ENCODE results near the gene ATP8B4.
A peak's percentile ranks its signal among the peaks of the same experiment; 100 is the strongest.

Gene ATP8B4

DNA sequence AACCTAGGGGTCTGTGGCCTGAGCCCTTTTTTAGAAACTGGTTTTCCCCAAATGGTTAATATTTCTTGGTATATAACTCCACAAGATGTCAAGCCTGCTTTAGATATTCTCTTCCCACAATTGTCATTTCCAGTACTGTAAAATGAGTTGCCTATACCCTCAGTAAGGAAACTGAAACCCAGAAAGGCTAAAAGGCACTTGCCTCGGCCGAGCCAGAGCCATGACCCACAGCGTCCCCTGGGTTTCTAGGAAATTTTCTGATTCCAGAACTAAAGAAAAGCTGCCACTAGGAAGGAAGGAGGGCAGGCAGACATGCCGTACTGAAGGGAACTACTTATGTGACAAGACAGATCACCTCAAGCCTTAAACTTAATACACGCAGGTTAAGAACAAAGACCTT is 59.1 kb downstream of the ATP8B4 start:
- TF ChIP-seq, protein P1, sequence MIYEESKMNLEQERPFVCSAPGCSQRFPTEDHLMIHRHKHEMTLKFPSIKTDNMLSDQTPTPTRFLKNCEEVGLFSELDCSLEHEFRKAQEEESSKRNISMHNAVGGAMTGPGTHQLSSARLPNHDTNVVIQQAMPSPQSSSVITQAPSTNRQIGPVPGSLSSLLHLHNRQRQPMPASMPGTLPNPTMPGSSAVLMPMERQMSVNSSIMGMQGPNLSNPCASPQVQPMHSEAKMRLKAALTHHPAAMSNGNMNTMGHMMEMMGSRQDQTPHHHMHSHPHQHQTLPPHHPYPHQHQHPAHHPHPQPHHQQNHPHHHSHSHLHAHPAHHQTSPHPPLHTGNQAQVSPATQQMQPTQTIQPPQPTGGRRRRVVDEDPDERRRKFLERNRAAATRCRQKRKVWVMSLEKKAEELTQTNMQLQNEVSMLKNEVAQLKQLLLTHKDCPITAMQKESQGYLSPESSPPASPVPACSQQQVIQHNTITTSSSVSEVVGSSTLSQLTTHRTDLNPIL (CRISPR knock-in tag; IDR thresholded peaks at IDR 0.05; ENCODE audit: low read depth) = no peak
- TF ChIP-seq, protein P2, sequence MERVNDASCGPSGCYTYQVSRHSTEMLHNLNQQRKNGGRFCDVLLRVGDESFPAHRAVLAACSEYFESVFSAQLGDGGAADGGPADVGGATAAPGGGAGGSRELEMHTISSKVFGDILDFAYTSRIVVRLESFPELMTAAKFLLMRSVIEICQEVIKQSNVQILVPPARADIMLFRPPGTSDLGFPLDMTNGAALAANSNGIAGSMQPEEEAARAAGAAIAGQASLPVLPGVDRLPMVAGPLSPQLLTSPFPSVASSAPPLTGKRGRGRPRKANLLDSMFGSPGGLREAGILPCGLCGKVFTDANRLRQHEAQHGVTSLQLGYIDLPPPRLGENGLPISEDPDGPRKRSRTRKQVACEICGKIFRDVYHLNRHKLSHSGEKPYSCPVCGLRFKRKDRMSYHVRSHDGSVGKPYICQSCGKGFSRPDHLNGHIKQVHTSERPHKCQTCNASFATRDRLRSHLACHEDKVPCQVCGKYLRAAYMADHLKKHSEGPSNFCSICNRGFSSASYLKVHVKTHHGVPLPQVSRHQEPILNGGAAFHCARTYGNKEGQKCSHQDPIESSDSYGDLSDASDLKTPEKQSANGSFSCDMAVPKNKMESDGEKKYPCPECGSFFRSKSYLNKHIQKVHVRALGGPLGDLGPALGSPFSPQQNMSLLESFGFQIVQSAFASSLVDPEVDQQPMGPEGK (CRISPR knock-in tag; IDR thresholded peaks at IDR 0.05; ENCODE audit: borderline replicate concordance) = no peak
- TF ChIP-seq TCF4 (CRISPR knock-in tag; IDR thresholded peaks at IDR 0.05; ENCODE audit: borderline replicate concordance) (no peak), TOX (CRISPR knock-in tag; IDR thresholded peaks at IDR 0.05; ENCODE audit: borderline replicate concordance) (no peak), ZC3H10 (CRISPR knock-in tag; IDR thresholded peaks at IDR 0.05) (no peak), ZFP30 (CRISPR knock-in tag; IDR thresholded peaks at IDR 0.05) (no peak)
- TF ChIP-seq, protein P3, sequence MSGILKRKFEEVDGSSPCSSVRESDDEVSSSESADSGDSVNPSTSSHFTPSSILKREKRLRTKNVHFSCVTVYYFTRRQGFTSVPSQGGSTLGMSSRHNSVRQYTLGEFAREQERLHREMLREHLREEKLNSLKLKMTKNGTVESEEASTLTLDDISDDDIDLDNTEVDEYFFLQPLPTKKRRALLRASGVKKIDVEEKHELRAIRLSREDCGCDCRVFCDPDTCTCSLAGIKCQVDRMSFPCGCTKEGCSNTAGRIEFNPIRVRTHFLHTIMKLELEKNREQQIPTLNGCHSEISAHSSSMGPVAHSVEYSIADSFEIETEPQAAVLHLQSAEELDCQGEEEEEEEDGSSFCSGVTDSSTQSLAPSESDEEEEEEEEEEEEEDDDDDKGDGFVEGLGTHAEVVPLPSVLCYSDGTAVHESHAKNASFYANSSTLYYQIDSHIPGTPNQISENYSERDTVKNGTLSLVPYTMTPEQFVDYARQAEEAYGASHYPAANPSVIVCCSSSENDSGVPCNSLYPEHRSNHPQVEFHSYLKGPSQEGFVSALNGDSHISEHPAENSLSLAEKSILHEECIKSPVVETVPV (CRISPR knock-in tag; IDR thresholded peaks at IDR 0.05) = no peak
- no peak for ATAC-seq

DNA sequence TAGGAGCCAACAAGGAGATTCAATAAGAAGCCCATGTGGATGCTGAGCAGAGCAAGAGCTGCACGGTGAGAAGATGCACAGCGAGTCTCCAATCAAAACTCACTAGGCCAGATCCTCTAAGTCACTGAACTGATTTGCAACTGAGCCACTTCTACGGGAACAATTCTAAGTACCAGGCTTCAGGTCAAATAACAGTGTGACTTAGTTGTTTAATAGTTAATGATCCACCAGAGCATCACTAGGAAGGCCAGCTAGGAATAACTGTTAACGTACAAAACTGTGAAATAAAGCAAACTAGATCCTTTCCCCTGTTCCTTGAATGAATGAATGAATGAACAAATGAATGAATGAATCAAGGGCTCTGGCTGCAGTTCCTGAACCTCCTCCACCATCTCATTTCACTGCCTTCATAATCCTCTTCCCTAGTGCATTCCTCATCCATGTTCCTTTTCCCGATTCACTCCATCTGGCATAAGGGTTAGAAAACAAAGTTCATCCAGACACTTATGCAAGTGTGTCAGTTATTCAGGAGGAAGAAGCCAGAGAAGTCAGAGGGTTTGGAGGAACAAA is 59.7 kb downstream of the ATP8B4 start:
- ATAC-seq = no peak
- TF ChIP-seq ARNTL (CRISPR knock-in tag; IDR thresholded peaks at IDR 0.05; ENCODE audit: borderline replicate concordance, low read depth) (no peak), ZC3H10 (CRISPR knock-in tag; IDR thresholded peaks at IDR 0.05) (no peak), GLIS3 (CRISPR knock-in tag; IDR thresholded peaks at IDR 0.05) (no peak), ESRRG (CRISPR knock-in tag; IDR thresholded peaks at IDR 0.05) (no peak), OSR1 (CRISPR knock-in tag; IDR thresholded peaks at IDR 0.05) (no peak), ISL1 (CRISPR knock-in tag; IDR thresholded peaks at IDR 0.05) (no peak), RARB (CRISPR knock-in tag; IDR thresholded peaks at IDR 0.05) (no peak), ZFP3 (CRISPR knock-in tag; IDR thresholded peaks at IDR 0.05) (no peak), CSDC2 (CRISPR knock-in tag; IDR thresholded peaks at IDR 0.05) (no peak), SNAI2 (CRISPR knock-in tag; IDR thresholded peaks at IDR 0.05) (no peak), ZNF565 (CRISPR knock-in tag; conservative IDR thresholded peaks at IDR 0.05; ENCODE audit: low read depth) (no peak), ZNF70 (CRISPR knock-in tag; IDR thresholded peaks at IDR 0.05) (no peak), ZNF8 (CRISPR knock-in tag; IDR thresholded peaks at IDR 0.05) (no peak)
- TF ChIP-seq, protein P4, sequence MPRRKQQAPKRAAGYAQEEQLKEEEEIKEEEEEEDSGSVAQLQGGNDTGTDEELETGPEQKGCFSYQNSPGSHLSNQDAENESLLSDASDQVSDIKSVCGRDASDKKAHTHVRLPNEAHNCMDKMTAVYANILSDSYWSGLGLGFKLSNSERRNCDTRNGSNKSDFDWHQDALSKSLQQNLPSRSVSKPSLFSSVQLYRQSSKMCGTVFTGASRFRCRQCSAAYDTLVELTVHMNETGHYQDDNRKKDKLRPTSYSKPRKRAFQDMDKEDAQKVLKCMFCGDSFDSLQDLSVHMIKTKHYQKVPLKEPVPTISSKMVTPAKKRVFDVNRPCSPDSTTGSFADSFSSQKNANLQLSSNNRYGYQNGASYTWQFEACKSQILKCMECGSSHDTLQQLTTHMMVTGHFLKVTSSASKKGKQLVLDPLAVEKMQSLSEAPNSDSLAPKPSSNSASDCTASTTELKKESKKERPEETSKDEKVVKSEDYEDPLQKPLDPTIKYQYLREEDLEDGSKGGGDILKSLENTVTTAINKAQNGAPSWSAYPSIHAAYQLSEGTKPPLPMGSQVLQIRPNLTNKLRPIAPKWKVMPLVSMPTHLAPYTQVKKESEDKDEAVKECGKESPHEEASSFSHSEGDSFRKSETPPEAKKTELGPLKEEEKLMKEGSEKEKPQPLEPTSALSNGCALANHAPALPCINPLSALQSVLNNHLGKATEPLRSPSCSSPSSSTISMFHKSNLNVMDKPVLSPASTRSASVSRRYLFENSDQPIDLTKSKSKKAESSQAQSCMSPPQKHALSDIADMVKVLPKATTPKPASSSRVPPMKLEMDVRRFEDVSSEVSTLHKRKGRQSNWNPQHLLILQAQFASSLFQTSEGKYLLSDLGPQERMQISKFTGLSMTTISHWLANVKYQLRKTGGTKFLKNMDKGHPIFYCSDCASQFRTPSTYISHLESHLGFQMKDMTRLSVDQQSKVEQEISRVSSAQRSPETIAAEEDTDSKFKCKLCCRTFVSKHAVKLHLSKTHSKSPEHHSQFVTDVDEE (CRISPR knock-in tag; IDR thresholded peaks at IDR 0.05) = no peak
- TF ChIP-seq, protein P5, sequence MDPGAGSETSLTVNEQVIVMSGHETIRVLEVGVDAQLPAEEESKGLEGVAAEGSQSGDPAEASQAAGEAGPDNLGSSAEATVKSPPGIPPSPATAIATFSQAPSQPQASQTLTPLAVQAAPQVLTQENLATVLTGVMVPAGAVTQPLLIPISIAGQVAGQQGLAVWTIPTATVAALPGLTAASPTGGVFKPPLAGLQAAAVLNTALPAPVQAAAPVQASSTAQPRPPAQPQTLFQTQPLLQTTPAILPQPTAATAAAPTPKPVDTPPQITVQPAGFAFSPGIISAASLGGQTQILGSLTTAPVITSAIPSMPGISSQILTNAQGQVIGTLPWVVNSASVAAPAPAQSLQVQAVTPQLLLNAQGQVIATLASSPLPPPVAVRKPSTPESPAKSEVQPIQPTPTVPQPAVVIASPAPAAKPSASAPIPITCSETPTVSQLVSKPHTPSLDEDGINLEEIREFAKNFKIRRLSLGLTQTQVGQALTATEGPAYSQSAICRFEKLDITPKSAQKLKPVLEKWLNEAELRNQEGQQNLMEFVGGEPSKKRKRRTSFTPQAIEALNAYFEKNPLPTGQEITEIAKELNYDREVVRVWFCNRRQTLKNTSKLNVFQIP (CRISPR knock-in tag; IDR thresholded peaks at IDR 0.05; ENCODE audit: borderline replicate concordance, low read depth) = no peak

DNA sequence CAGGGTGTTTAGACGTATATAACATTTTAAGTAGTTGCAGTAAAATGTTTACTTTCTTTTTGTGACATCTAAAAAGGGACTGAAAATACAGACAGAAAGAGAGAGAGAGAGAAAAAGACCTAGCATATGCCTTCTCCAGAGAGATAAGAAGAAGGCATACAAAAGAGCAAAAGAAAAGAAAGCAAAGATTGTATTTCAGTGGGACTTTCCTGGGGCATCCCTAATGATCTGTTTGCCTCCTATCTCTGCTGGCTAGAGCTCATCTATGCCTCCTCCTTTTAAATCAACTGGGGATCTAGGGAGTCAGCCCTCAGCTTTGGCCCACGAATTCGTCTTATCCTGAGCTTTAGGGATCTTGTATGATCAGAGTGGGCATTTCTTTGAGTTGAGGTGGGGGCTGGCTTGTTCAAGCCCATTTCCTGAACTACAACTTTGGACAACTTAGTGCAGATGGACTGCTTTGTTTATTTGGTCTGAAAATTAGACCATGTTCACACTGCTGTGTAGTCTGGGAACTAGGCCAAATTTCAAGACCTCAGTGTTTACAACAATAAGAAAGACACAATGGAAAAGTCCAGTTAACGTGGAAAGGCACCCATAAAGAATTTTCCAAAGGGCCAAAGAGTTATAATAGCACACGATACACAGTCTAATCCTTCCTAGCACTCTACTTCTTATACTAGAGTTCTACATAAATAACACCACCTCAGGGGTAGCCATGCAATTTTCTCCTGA is 61.0 kb downstream of the ATP8B4 start:
- 0 out of 2 replicates have a peak, but pooled peaks have one; percentile 40 for TF ChIP-seq ZNF70 (CRISPR knock-in tag; IDR thresholded peaks at IDR 0.05)
- TF ChIP-seq TOX (CRISPR knock-in tag; IDR thresholded peaks at IDR 0.05; ENCODE audit: borderline replicate concordance) = no peak
- no peak for TF ChIP-seq PPARA (CRISPR knock-in tag; IDR thresholded peaks at IDR 0.05; ENCODE audit: borderline replicate concordance)
- no peak for ATAC-seq
